Mononuclear cell (primary cell): ENCODE measurements around the gene UBASH3A. TPM values are rescaled to one million over a fixed set of nuclear protein-coding genes. Genes with fewer than 3 reads are reported as not detected.

ENCODE experiments used
- H3K27me3 ChIP-seq: 2 replicates; pipeline ENCODE4 v1.6.0; 2011; ENCODE audit warnings: low read length, control low read depth; ENCODE audit not compliant: insufficient read depth
- H3K4me1 ChIP-seq: 2 replicates; pipeline ENCODE4 v1.5.1; 2011; ENCODE audit warnings: mild to moderate bottlenecking, low read length, control low read depth; ENCODE audit not compliant: insufficient read depth
- H3K4me3 ChIP-seq: 2 replicates; pipeline ENCODE4 v1.5.1; 2011; ENCODE audit warnings: mild to moderate bottlenecking, low read length, moderate library complexity
- H3K9me3 ChIP-seq: 2 replicates; pipeline ENCODE4 v1.5.1; 2011; ENCODE audit warnings: low read depth, mild to moderate bottlenecking, control low read depth, low read length
- total RNA-seq: library from RNA; depleted of rRNA; stranded (reverse); fragments of >200 nt; gene quantifications from one replicate; pipeline ENCODE4 v1.2.3, GENCODE V29; 2012

The UBASH3A gene
- total RNA-seq, 1 donor, result 18.5 TPM

DNA sequence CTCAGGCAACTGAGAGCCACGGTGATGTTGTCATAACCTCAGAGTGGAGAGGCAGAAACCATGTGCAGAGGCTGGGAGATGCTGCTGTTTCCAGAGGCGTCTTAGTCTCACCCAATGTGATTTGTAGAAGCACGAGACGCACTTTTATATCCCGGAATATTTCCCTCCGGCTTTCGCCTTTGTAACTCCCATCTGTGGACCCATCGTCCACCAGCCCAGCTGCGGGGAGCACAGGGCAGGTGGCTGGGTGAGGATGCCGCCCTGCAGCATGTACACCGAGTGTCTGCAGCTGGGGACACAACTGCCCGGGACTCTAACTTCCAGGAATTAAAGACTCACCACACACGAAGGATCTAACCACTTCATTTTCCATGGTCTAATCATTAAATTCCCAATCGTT is 43.5 kb downstream of the UBASH3A start:
- Histone ChIP-seq H3K27me3 (no peaks in the 10 kb centered on the region), H3K4me3 (no peak overlapping the region), H3K9me3 (no peaks in the 10 kb centered on the region), H3K4me1 (peaks cover 11% of the 10 kb centered on the region)

DNA sequence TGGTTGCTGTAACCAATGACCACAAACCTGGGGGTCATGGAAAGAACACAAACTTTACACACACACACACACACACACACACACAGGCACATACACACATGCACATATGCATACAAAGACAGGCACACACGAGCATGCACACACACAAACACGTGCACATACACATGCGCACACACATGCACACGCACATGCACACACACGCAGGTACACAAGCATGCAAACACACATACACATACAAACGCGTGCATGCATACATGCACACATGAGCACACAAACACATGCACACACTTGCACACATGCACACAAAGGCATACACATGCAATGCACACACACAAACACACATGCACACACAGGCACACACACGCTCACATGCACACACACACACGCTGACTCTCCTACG is 44.0 kb downstream of the UBASH3A start:
- no peaks in the 10 kb centered on the region for H3K27me3 ChIP-seq
- no peaks in the 10 kb centered on the region for H3K9me3 ChIP-seq
- peaks cover 11% of the 10 kb centered on the region for H3K4me1 ChIP-seq
- H3K4me3 ChIP-seq, result no peak overlapping the region

DNA sequence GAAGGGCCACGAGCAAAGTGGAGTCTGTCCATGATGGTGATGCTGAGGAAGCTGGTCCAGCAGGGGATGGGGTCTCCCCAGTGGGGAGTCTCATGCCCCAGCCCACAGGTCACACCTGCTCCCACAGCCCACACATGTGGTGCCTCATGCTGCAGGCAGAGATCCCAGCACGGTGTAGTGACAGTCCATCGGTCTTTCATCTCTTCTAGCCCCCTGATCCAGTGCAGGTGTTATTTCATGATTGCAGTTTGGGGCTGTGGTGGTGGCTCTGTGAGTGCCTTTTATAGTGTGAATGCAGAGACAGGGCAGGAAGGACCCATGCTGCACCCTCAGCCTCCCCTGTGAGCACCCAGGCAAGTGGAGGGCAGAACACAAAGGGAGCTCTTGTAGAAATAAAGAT is 45.0 kb downstream of the UBASH3A start:
- H3K27me3 ChIP-seq, result no peaks in the 10 kb centered on the region
- no peaks in the 10 kb centered on the region for H3K9me3 ChIP-seq
- H3K4me3 ChIP-seq, result no peak overlapping the region
- H3K4me1 ChIP-seq, result peaks cover 11% of the 10 kb centered on the region

DNA sequence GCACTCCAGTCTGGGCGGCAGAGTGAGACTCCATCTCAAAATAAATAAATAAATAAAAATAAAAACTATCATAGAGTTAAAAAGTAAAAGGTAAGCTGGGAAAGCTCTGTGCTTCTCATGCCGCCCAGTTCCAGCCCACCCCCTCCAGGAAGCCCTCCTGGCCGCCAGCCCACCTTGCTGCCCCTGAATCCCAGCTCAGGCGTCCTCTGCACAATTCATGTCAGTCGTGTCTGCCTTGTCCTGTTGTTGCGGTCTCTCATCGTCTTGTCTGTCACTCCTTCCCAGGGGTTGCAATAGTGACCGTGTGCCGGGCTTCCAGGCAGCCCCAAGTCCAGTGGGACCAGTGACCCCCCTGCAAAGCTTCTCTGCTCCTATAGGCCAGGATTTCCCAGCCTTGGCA is 48.2 kb downstream of the UBASH3A start:
- H3K4me1 ChIP-seq, result peaks cover 11% of the 10 kb centered on the region
- H3K9me3 ChIP-seq, result no peaks in the 10 kb centered on the region
- no peaks in the 10 kb centered on the region for H3K27me3 ChIP-seq
- no peak overlapping the region for H3K4me3 ChIP-seq

DNA sequence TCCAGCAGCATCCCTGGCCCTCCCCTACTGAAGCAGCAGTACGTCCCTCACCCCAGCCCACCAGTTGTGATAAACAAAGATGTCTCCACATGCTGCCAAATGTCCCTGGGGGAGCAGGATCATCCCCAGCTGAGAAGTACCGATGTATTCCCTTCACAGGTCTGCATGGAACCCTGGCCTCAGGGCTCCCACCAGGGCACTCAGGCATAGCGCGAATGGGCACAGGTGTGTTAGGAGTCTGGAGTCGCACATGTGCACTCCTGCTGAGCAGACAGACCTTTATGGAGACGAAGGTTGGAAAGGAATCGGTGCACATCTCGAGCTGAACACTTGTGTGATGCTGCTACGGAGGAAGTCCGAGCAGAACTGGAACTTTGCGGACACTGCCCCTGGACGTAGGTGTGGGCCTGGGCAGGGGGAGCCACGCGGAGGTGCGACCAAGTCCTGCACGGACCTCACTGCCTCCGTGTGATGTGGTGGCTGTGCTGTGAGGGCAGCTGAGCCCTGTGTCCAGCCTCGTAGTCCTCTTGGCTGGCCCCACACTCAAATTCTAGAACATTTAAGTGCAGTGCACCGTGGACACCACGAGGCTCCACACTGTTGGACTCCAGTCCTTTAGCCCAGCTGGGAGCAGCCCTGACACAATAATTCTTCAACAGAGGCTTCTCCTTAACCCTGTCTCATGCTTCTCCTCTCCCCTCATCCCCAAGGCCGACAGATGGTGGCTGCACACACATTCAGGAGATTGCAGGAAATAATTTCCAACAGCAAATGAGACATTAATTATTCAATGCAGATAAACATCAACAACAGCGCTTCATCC is 48.9 kb downstream of the UBASH3A start:
- H3K9me3 ChIP-seq, result no peaks in the 10 kb centered on the region
- H3K27me3 ChIP-seq, result no peaks in the 10 kb centered on the region

DNA sequence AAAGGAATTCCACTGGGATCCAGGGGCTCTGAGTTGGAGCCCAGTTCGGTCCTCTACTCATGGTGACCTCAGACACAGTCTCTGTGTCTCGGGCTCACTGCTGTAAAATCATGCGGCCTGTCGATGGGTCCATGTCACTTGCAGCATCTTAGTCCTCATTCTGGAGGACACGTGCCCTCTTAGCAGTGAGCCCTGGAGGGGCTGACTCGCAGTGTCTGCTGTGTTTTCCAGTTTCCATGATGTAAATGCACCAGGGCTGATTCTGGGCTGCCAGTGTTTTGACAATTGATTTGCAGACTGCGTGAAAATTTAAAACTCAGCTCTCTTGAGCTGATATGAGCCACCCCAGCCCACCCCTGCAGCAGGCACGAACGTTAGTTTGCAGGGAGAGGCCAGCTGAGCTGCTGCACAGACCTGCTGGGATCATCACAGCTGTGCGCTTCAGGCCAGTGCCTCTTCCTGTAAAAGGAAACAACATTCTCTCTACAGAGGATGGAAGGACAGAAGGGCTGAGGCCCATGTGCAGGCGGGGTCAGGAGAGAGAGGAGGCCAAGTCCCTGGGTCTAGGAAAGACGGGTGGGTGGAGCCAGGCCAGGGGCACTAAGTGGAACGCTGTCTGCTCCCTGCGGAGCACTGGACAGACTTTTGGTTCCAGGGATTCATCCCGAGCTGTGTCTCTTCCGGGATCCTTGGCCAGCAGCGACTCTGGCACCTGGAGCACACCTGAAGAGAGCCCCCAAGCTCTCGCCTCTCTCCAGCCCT is 49.7 kb downstream of the UBASH3A start:
- no peaks in the 10 kb centered on the region for H3K27me3 ChIP-seq
- no peaks in the 10 kb centered on the region for H3K9me3 ChIP-seq
- H3K4me1 ChIP-seq, result peaks cover 11% of the 10 kb centered on the region
- H3K4me3 ChIP-seq, result no peak overlapping the region

More for the DNA sequence above, 48.9 kb downstream of the UBASH3A start:
- H3K4me1 ChIP-seq, result peaks cover 11% of the 10 kb centered on the region
- no peak overlapping the region for H3K4me3 ChIP-seq

DNA sequence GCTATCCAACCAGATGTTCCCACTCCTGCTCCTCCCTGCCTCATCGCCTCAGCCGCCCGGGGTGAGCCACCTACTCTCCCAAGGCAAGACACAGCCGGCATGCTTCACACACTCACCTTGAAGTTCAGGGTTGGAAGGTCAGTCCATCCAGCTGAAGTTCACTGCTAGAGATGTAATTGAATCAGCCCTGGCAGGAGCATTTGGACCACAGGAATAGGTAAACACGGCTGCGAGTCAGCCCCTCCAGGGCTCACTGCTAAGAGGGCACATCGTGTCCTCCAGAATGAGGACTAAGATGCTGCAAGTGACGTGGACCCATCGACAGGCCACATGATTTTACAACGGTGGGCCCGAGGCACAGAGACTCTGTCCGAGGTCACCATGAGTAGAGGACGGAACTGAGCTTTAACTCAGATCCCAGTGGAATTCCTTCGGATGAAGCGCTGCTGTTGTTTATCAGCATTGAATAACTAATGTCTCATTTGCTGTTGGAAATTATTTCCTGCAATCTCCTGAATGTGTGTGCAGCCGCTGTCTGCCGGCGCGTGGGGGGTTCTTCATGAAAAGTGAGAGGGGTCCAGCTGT is 50.4 kb downstream of the UBASH3A start:
- Histone ChIP-seq H3K4me3 (no peak overlapping the region), H3K27me3 (no peaks in the 10 kb centered on the region), H3K9me3 (no peaks in the 10 kb centered on the region), H3K4me1 (peaks cover 11% of the 10 kb centered on the region)

DNA sequence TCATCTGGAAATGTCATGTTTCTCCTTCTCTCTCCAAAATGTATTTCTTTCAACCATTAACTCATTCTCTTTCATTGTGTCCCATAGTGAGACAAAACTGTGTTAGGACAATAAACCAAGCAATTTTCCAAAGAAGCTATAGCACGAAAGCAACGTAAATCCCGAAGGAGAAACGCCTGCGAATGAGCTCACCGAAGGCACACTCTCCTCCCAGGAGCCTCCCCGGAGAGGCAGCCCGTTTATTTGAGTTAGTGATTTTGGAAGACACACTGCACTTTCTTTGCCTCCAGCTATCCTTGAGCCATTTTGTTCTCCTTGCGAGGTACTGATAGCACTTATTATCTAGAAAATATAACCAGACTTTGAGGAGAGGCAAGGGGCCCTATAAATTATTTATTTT is 51.1 kb downstream of the UBASH3A start:
- H3K27me3 ChIP-seq, result no peaks in the 10 kb centered on the region
- H3K4me3 ChIP-seq, result no peak overlapping the region
- peaks cover 10% of the 10 kb centered on the region for H3K4me1 ChIP-seq
- no peaks in the 10 kb centered on the region for H3K9me3 ChIP-seq

DNA sequence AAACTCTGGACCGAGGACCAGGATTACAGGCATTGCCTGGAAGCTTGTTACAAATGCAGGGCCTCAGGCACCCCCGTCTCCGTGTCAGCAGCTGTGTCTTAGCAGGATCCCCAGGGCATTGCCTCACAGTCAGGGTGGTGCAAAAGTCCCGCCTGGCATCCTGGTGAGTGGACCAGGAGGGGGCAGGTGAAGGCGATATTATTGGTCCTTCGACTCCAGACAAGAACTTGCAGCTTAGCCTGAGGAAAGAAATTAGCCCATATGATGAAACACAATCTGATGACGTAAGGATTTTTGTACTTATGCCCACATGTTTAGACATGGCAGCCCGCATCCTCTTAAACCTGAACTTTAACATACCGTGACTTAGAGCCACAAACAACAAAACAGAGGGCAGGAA is 51.5 kb downstream of the UBASH3A start:
- Histone ChIP-seq H3K9me3 (no peaks in the 10 kb centered on the region), H3K4me3 (no peak overlapping the region), H3K4me1 (peaks cover 10% of the 10 kb centered on the region), H3K27me3 (no peaks in the 10 kb centered on the region)

DNA sequence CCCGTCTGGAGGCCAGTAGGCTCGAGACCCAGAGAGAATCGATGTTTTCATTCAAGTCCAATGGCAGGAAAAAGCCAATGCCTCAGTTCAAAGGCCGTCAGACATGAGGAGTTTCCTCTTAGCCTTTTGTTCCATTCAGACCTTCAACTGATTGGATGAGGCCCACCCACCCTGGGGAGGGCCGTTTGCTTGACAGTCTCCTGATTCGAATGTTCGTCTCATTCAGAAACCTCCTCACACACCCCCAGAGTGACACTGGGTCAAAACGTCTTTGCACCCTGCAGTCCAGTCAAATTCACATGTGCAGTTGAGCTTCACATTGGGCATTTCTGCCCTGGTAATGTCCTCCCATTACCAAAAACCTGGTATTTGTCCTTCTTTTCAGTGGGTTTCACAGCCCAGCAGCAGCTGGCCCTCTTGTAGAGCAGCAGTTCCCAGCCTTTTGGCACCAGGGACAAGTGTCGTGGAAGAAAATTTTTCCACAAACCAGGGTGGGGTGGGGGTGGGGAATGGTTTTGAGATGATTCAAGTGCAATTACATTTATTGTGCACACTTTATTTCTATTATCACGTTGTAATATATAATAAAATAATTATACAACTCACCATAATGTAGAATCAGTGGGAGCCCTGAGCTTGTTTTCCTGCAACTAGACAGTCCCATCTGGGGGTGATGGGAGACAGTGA is 52.2 kb downstream of the UBASH3A start:
- H3K4me1 ChIP-seq, result peaks cover 12% of the 10 kb centered on the region
- H3K4me3 ChIP-seq, result no peak overlapping the region
- no peaks in the 10 kb centered on the region for H3K9me3 ChIP-seq
- no peaks in the 10 kb centered on the region for H3K27me3 ChIP-seq

DNA sequence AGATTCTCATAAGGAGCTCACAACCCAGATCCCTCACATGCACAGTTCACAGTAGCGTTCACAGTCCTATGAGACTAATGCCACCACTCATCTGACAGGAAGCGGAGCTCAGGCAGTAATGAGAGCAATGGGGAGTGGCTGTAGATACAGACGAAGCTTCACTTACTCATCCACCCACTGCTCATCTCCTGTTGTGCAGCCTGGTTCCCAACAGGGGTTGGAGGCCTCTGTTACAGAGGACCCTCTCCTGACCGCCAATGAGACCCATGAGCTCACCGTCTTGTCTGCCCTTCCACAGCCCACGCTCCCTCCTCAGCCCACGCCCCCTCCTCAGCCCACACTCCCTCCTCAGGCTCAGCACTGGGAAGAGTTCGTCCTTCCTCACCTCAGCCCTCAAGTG is 52.8 kb downstream of the UBASH3A start:
- H3K4me3 ChIP-seq, result no peak overlapping the region
- peaks cover 18% of the 10 kb centered on the region for H3K4me1 ChIP-seq
- H3K27me3 ChIP-seq, result no peaks in the 10 kb centered on the region
- H3K9me3 ChIP-seq, result no peaks in the 10 kb centered on the region

DNA sequence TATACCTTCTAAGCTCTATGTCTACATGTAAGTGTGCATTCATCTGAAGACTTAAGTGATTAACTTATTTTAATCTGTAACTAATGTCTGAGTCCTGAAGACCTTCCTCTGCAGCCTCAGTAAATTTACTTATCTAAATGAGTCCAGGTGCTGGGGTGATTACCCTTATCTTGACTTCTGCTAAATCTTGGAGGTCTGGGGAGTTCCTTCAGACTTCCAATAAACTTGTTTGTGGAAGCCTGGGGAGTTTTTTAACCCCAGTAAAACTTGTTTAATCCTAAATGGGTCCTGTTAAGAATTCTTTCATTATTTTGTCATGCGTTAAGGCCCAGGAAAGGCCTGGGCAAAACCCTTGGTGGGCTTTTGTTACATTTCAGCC is 55.4 kb downstream of the UBASH3A start:
- H3K4me1 ChIP-seq, result peaks cover 33% of the 10 kb centered on the region
- no peaks in the 10 kb centered on the region for H3K9me3 ChIP-seq
- H3K4me3 ChIP-seq, result no peak overlapping the region
- H3K27me3 ChIP-seq, result no peaks in the 10 kb centered on the region

DNA sequence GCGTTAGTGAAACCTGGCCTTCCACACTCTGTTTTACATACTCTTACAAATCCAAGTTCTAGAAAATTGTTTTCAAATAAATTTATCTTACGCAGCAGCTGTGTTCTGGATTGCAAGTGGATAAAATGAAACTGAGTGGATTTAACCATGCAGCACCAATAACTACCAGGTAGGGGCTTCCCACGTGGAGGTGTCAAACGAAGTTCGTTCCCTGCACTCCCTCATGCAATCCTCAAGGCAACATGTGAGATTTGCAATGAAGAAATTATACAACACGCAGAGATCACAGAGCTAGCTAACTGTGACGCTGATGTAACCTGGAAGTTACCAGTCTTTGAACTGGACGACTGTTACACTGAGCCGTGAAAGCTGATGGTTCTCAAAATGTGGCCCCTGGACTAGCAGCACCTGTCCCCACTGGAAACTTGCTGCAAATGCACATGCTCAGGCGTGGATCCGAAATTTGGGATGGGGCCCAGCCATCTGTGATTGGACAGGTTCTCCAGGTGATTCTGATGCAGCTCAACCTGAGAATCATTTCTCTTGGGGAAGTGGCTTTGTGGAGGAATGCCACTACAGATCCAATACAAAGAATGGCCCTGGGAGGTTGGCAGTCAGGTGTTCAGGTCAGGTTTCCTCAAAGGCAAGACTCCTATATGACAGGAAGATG is 56.0 kb downstream of the UBASH3A start:
- H3K4me3 ChIP-seq, result no peak overlapping the region
- H3K4me1 ChIP-seq, result peaks cover 39% of the 10 kb centered on the region
- no peaks in the 10 kb centered on the region for H3K9me3 ChIP-seq
- H3K27me3 ChIP-seq, result no peaks in the 10 kb centered on the region

DNA sequence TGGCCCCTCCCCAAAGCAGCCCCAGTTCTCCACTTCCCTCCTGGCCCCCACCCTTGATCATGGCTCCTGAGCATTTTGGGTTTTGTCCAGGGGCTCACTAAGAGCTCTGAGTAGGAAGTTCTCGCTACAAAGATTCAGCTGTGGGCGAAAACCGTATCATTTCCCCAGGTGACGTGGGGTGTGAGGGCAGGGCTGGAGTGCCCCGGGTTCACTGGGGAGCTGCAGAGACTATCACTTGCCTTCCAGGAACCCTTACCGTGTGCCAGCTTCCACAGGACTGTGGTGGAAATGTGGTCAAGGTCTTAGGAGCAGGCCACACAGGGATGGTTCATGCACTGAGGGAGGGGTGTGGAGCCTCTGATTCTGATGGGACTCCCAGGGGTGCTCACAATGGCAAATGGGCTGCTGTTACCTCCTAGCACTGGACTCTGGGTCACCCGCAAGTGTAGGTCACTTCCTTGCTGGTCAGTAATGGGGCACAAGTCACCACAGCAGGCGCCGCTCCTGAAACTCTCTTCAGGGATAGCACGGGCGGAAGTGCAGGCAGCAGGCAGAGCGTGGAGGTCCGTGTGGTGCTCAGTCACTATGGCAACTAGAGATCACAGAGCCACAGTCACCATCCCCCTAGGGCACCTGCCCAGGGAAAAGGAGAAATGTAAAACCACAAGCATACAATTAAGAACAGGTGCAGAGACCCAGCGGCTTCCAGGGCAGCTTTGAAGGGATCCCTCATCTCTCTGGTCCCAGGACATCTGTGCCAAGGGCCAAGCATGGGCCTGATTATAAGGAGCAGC is 56.9 kb downstream of the UBASH3A start:
- no peaks in the 10 kb centered on the region for H3K27me3 ChIP-seq
- no peak overlapping the region for H3K4me3 ChIP-seq
- H3K4me1 ChIP-seq, result peaks cover 49% of the 10 kb centered on the region
- no peaks in the 10 kb centered on the region for H3K9me3 ChIP-seq
